ENCODE results near the gene SBF2. TPM values are rescaled to one million over a fixed set of nuclear protein-coding genes. Genes with fewer than 3 reads are reported as not detected.

SBF2 gene
- total RNA-seq, 1 experiment from 2014 or later = 30.2 TPM

DNA sequence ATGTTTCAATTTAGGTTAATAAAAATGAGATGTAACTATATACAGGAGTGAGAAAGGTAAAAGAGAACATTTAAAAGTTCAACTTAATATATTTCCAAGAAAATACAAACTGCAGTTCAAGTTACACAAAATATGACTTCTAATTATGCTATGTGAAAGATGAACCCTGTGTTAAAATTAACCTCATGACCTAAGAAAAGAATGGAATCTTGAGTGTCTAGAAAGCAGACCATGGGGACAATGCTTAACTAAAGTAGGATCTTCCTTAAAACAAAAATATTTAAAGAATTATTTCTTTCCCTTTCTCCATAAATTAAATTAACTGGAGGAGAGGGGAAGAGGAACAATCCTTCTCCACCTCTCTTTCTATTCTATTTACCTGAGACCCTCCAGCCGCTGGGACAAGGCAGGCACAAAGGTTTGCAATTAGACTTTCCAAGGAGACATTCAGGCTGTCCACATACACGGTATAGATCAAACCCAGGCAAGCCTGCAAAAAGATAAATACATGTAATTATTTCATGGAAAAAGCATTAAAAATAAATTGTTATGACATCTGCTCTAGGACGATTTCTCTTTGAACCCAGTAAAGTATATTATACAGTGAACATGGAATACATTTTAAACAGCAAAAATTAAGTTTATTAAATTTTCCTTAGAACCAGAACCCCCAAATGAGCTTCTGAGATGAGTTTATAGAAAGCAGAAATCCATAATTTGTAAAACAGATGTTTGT is 264.5 kb downstream of the SBF2 start:
- Mint-ChIP-seq H3K4me1 (peaks cover 12 to 13% of the 10 kb centered on the region in 2 experiments), H3K9me3 (no peaks in the 10 kb centered on the region), H3K4me3 (no peak overlapping the region), H3K36me3 (ENCODE audit: insufficient read depth in 1 of 3, low read depth in 3 of 3) (peaks cover 0 to 7% (median 0%) of the 10 kb centered on the region in 3 experiments; a peak in 1 of 7 replicates), H3K27me3 (ENCODE audit: low read depth) (no peaks in the 10 kb centered on the region), H3K27ac (peak overlapping the region in 1 of 3 experiments; percentile 39; a peak in 1 of 7 replicates)
- H3K23me2 ChIP-seq (ENCODE audit: insufficient read length, low read depth, low read length, poor library complexity, severe bottlenecking) = no peaks in the 10 kb centered on the region
- H2BK5ac ChIP-seq (ENCODE audit: insufficient read length, low read length) = no peak overlapping the region
- H2AFZ ChIP-seq (ENCODE audit: low read length) = no peak overlapping the region
- no peaks in the 10 kb centered on the region for H3K4me1 ChIP-seq (ENCODE audit: insufficient read depth, low read length)
- no peak for DNase-seq
- H3T11ph ChIP-seq (ENCODE audit: low read length) = no peak overlapping the region
- no peak overlapping the region for H3K14ac ChIP-seq (ENCODE audit: insufficient read depth, low read length)
- H2BK12ac ChIP-seq (ENCODE audit: insufficient read length, low read depth, low read length) = no peak overlapping the region
- no peak overlapping the region for H3K9ac ChIP-seq (ENCODE audit: extremely low read depth, insufficient read length, low read length)
- no peak overlapping the region for H3K27ac ChIP-seq (ENCODE audit: insufficient read length, low read depth, low read length)
- H4K8ac ChIP-seq (replicated peaks; ENCODE audit: insufficient read length, low read depth, low read length) = no peak overlapping the region
- no peak overlapping the region for H2BK20ac ChIP-seq (ENCODE audit: low read depth, low read length, poor library complexity, severe bottlenecking)
- no peaks in the 10 kb centered on the region for H3K79me1 ChIP-seq (ENCODE audit: insufficient read depth, low read depth, low read length, poor library complexity, severe bottlenecking)
- H4K91ac ChIP-seq (ENCODE audit: insufficient read length, low read depth, low read length) = no peak overlapping the region
- H3K79me2 ChIP-seq (ENCODE audit: insufficient read depth, low read length) = no peaks in the 10 kb centered on the region
- H3K56ac ChIP-seq (ENCODE audit: insufficient read length, low read depth, low read length) = no peak overlapping the region
- H4K20me1 ChIP-seq (ENCODE audit: control insufficient read depth, insufficient read depth, insufficient read length) = no peaks in the 10 kb centered on the region
- H3K27me3 ChIP-seq (ENCODE audit: insufficient read depth, low read length) = no peaks in the 10 kb centered on the region
- H3K23ac ChIP-seq (ENCODE audit: insufficient read length, low read depth, low read length) = no peak overlapping the region
- H2AK5ac ChIP-seq (ENCODE audit: insufficient read length, low read length) = no peak overlapping the region
- TF ChIP-seq, protein P1, sequence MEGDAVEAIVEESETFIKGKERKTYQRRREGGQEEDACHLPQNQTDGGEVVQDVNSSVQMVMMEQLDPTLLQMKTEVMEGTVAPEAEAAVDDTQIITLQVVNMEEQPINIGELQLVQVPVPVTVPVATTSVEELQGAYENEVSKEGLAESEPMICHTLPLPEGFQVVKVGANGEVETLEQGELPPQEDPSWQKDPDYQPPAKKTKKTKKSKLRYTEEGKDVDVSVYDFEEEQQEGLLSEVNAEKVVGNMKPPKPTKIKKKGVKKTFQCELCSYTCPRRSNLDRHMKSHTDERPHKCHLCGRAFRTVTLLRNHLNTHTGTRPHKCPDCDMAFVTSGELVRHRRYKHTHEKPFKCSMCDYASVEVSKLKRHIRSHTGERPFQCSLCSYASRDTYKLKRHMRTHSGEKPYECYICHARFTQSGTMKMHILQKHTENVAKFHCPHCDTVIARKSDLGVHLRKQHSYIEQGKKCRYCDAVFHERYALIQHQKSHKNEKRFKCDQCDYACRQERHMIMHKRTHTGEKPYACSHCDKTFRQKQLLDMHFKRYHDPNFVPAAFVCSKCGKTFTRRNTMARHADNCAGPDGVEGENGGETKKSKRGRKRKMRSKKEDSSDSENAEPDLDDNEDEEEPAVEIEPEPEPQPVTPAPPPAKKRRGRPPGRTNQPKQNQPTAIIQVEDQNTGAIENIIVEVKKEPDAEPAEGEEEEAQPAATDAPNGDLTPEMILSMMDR (conservative IDR thresholded peaks at IDR 0.05) = no peak
- H3K9me3 ChIP-seq (ENCODE audit: control insufficient read depth, low read depth, low read length) = no peaks in the 10 kb centered on the region
- no peak overlapping the region for H4K5ac ChIP-seq (ENCODE audit: insufficient read length, low read depth, low read length)
- no CpG with 5 or more reads among the region's 3 CpGs for WGBS (ENCODE audit: extremely low coverage, insufficient read length, low lambda C conversion rate)
- H2BK120ac ChIP-seq (ENCODE audit: low read depth, low read length, poor library complexity, severe bottlenecking) = no peak overlapping the region
- H3K4me2 ChIP-seq (ENCODE audit: insufficient read depth, insufficient read length, low read length) = no peak overlapping the region
- H3K18ac ChIP-seq (ENCODE audit: insufficient read length, low read depth, low read length) = no peak overlapping the region
- no peak overlapping the region for H3K4ac ChIP-seq (ENCODE audit: low read depth, low read length)
- H2BK15ac ChIP-seq (ENCODE audit: low read depth, low read length) = no peak overlapping the region

All from H9 (cell line).